Fibroblast of mammary gland (primary cell): ENCODE measurements around the gene ZNF213.
A peak's percentile ranks its signal among the peaks of the same experiment; 100 is the strongest.
"Not testable (repeated sequence)": the region's sequence is repeated elsewhere in the genome, so short reads cannot be mapped to it uniquely, and the experiment has no call there.

Experiments used
- DNase-seq: peaks from one replicate; pipeline ENCODE4 v3.0.0-alpha.2; 2010; ENCODE audit warnings: low read depth
- H3K4me3 ChIP-seq: 2 replicates; pipeline ENCODE4 v1.5.1; 2011; ENCODE audit warnings: low read depth, mild to moderate bottlenecking, low read length, moderate library complexity; ENCODE audit not compliant: control insufficient read depth
- TF ChIP-seq, protein P1 (sequence below): conservative IDR thresholded peaks from 2 replicates; pipeline ENCODE4 v1.5.1; 2011; ENCODE audit warnings: low read depth, low read length, inconsistent platforms; ENCODE audit not compliant: control insufficient read depth, insufficient read depth

Gene ZNF213

DNA sequence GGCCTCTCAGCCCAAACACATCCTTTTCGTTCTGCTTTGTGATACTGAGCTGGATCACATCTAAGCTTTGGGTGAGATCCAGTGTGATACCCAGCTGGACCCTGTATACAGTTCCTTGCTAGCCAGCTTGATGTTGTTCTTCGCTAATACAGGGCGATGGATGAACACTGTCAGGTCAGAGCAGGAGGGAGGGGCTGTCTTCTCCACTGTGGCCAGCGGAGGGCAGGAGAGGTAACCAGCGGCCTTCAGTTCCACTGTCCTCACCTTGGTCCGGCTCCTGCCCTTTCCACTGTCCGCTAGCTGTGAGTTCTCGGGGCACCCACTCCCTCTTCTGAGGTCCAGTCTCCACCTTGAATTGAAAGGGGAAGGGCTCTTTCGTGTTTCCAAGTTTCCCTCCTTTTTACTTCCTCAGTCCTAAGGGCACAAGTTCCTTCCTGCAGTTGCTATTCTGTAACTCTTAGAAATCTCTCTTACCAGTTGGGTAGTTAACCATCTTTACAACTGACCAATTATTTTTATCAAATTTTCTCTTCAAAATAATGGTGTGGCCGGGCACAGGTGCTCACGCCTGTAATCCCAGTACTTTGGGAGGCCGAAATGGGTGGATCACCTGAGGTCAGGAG, 3.0 kb upstream of the ZNF213 start:
- DNase-seq, result peak; percentile 41
- no peak overlapping the region for H3K4me3 ChIP-seq
- TF ChIP-seq, protein P1, sequence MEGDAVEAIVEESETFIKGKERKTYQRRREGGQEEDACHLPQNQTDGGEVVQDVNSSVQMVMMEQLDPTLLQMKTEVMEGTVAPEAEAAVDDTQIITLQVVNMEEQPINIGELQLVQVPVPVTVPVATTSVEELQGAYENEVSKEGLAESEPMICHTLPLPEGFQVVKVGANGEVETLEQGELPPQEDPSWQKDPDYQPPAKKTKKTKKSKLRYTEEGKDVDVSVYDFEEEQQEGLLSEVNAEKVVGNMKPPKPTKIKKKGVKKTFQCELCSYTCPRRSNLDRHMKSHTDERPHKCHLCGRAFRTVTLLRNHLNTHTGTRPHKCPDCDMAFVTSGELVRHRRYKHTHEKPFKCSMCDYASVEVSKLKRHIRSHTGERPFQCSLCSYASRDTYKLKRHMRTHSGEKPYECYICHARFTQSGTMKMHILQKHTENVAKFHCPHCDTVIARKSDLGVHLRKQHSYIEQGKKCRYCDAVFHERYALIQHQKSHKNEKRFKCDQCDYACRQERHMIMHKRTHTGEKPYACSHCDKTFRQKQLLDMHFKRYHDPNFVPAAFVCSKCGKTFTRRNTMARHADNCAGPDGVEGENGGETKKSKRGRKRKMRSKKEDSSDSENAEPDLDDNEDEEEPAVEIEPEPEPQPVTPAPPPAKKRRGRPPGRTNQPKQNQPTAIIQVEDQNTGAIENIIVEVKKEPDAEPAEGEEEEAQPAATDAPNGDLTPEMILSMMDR, result peak; percentile 55

DNA sequence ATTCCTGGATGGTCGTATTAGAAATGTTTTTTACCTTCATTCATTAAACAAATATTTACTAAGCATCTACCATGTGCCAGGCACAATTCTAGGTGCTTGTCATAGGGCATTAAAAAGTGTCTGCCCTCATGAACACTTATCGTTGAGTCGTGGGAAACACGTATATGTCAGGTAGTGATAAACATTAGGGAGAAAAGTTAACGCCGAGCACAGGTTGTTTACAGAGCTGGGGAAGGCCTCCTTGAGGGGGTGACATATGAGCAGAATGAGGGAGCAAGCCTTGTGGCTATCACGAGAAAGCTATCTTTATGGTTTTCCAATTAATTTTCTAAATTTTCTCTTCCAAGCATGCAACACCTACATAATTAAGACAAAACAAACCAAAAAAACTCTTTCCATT, 985 bp upstream of the ZNF213 start:
- TF ChIP-seq, protein P1, result no peak
- peak overlapping the region; percentile 99 for H3K4me3 ChIP-seq
- no peak for DNase-seq

DNA sequence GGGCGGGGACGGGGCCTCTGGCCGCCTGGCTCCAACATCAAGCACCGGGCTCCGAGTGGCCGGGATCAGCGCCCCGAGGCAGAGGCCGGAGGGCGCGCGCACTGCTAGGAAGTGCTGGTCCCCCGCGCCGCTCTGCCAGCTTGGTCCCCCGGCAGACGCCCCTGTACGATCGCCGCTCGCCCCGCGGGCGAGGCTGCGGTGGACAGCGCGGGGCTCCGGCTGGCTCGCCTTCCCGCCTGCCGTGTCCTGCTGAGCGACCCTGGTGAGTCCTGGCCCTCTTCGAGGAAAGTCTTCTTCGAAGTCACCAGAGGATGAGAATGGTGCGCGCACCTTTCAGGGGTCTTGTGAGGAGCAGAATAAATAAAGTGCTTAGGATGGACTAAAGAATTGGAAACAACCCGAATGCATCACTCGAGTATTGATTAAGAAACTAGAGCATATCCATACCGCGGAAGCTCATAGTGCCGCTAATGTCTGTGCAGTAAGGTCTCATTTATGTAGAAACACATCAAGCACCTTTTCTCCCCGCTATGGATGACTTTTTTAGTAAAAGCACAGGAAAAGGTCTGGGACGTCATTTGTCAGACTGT, 392 bp downstream of the ZNF213 start:
- DNase-seq, result no peak
- TF ChIP-seq, protein P1, result no peak
- peak overlapping the region; percentile 82 for H3K4me3 ChIP-seq

DNA sequence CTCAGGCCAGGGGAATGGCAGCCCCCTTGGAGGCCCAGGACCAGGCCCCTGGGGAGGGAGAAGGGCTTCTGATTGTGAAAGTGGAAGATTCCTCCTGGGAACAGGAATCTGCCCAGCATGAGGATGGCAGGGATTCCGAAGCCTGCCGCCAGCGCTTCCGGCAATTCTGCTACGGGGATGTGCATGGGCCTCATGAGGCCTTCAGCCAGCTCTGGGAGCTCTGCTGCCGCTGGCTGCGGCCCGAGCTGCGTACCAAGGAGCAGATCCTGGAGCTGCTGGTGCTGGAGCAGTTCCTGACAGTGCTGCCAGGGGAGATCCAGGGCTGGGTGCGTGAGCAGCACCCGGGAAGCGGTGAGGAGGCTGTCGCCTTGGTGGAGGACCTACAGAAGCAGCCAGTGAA, 2.4 kb downstream of the ZNF213 start:
- H3K4me3 ChIP-seq, result no peak overlapping the region

DNA sequence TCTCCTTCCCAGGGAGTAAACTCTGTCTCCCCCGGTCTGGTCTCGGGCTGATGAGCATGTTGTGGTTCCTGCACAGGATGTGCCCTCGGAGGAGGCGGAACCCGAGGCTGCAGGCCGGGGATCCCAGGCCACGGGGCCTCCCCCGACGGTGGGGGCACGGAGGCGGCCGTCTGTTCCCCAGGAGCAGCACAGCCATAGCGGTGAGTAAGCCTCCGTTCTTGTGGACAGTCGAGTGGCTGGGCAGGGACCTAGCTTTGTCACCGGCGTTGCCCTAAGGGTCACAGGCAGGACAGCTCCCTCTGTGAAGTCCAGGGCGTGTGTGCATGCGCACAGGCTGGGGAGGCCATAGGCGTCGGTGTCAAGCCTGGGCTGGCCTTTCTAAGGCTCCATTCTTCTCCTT, 3.5 kb downstream of the ZNF213 start:
- TF ChIP-seq, protein P1, result no peak
- H3K4me3 ChIP-seq, result no peak overlapping the region
- DNase-seq, result no peak

More for the DNA sequence above, 2.4 kb downstream of the ZNF213 start:
- no peak for DNase-seq
- TF ChIP-seq, protein P1, result no peak

DNA sequence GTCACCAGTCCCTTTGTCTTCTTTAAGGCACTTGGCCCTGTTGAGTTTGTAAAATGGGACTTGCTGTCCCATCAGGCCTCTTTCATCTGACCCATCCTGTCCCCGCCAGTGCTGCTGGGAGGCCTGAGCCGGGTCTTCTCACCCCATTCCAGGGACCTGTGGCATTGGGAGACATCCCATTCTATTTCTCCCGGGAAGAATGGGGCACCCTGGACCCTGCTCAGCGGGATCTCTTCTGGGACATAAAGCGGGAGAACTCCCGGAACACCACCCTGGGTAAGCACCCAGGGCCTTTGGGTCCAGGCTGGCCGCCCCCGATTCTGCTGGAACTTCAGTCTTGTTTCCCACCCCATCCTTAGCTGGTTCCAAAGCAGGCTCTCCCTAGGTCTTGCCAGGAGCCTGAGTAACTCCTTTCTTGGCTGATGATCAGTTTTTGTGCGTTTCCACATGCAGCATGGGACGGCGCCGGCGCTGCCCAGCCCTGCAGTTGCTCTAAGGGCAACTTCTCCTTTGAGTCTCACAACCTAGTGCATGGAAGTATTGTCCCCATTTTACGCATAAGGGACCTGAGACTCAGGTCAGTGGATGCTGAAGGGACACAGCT, 4.1 kb downstream of the ZNF213 start:
- no peak overlapping the region for H3K4me3 ChIP-seq
- no peak for DNase-seq
- TF ChIP-seq, protein P1, result no peak

DNA sequence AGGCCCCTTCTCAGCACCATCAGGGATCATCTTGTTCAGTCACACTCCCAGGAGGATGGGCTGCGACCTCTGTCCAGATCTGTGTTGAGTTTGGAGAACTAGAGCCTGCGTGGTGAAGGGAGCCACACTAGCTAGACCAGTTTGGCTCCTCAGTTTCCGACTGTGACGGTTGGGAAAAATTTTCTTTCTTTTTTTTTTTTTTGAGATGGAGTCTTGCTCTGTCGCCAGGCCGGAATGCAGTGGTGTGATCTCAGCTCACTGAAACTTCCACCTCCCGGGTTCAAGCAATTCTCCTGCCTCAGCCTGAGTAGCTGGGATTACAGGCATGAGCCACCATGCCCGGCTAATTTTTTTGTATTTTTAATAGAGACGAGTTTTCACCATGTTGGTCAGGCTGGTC, 4.7 kb downstream of the ZNF213 start:
- H3K4me3 ChIP-seq, result not testable (repeated sequence)

More for the DNA sequence above, 4.7 kb downstream of the ZNF213 start:
- DNase-seq, result not testable (repeated sequence)
